Activated T-cell treated with anti-CD3 and anti-CD28 coated beads, Interleukin-2, amount 50 U/mL, for 72 hours (primary cell): ENCODE data around the gene UBE3C. TPM values are rescaled to one million over a fixed set of nuclear protein-coding genes. Genes with fewer than 3 reads are reported as not detected.
"Not testable (repeated sequence)": the region's sequence is repeated elsewhere in the genome, so short reads cannot be mapped to it uniquely, and the experiment has no call there.

Source experiments
- ATAC-seq, 2 donors: fragments of 150-1000 bp; cut with Tn5 transposase; replicated peaks in 1 of 2; 2 replicates each; pipeline ENCODE4 v1.10.0; 2021; ENCODE audit warnings: moderate library complexity in 2 of 2, mild to moderate bottlenecking in 1 of 2
- DNase-seq, 2 donors: peaks; one replicate each; pipeline ENCODE4 v3.0.0; 2021 to 2022; ENCODE audit warnings: mixed read lengths in 1 of 2
- H3K27ac Mint-ChIP-seq: one replicate; pipeline ENCODE4 v1.8.0; 2022; ENCODE audit warnings: mild to moderate bottlenecking, moderate library complexity, mixed read lengths
- H3K27me3 Mint-ChIP-seq: one replicate; pipeline ENCODE4 v1.8.0; 2022; ENCODE audit warnings: low read depth, mixed read lengths
- H3K36me3 Mint-ChIP-seq, 2 donors: one replicate each; pipeline ENCODE4 v1.8.0; 2022; ENCODE audit warnings: mixed read lengths in 2 of 2, mild to moderate bottlenecking in 1 of 2; ENCODE audit not compliant: insufficient read depth in 2 of 2
- H3K4me1 Mint-ChIP-seq: one replicate; pipeline ENCODE4 v1.8.0; 2022; ENCODE audit warnings: low read depth, mixed read lengths
- H3K4me3 Mint-ChIP-seq, 2 donors: one replicate each; pipeline ENCODE4 v1.8.0; 2022; ENCODE audit warnings: mild to moderate bottlenecking in 2 of 2, mixed read lengths in 2 of 2, moderate library complexity in 2 of 2
- H3K9me3 Mint-ChIP-seq, 2 donors: one replicate each; pipeline ENCODE4 v1.8.0; 2022; ENCODE audit warnings: mixed read lengths in 2 of 2
- total RNA-seq, 2 donors: library from RNA; stranded (reverse); gene quantifications; one replicate each; pipeline ENCODE4 v1.2.3, GENCODE V29; 2022

Gene UBE3C
- total RNA-seq, 2 donors from 2014 or later = 39.6 to 42.6 TPM

- H3K9me3 Mint-ChIP-seq = peaks cover 0 to 4% of the 10 kb centered on the region in 2 donors
- DNase-seq = no peak
- H3K36me3 Mint-ChIP-seq = peaks cover 2 to 4% of the 10 kb centered on the region in 2 donors
- no peak overlapping the region for H3K27ac Mint-ChIP-seq
- no peak for ATAC-seq
- no peak overlapping the region for H3K4me3 Mint-ChIP-seq
- H3K27me3 Mint-ChIP-seq = peaks cover 2% of the 10 kb centered on the region
- H3K4me1 Mint-ChIP-seq = no peaks in the 10 kb centered on the region
Measured at GRCh38 chr7:157120181-157120580, 18.5 kb upstream of the UBE3C start.

GRCh38 chr7:157121184-157121715, 17.5 kb upstream of the UBE3C start:
- no peak for DNase-seq
- H3K4me1 Mint-ChIP-seq = no peaks in the 10 kb centered on the region

GRCh38 chr7:157122800-157123495, 15.8 kb upstream of the UBE3C start:
- Mint-ChIP-seq H3K27ac (no peak overlapping the region), H3K27me3 (no peaks in the 10 kb centered on the region), H3K4me1 (no peaks in the 10 kb centered on the region), H3K36me3 (no peaks in the 10 kb centered on the region), H3K9me3 (peaks cover 0 to 1% of the 10 kb centered on the region in 2 donors), H3K4me3 (no peak overlapping the region)
- no peak for ATAC-seq
- DNase-seq = no peak

More at GRCh38 chr7:157121184-157121715, 17.5 kb upstream of the UBE3C start:
- no peak for ATAC-seq
- Mint-ChIP-seq H3K27me3 (no peaks in the 10 kb centered on the region), H3K9me3 (peaks cover 0 to 4% of the 10 kb centered on the region in 2 donors), H3K36me3 (peaks cover 2 to 3% of the 10 kb centered on the region in 2 donors), H3K4me3 (no peak overlapping the region), H3K27ac (no peak overlapping the region)

- H3K4me1 Mint-ChIP-seq = no peaks in the 10 kb centered on the region
- no peak overlapping the region for H3K27ac Mint-ChIP-seq
- no peak overlapping the region for H3K4me3 Mint-ChIP-seq
- no peaks in the 10 kb centered on the region for H3K36me3 Mint-ChIP-seq
- no peaks in the 10 kb centered on the region for H3K9me3 Mint-ChIP-seq
- DNase-seq = no peak
- no peak for ATAC-seq
- peaks cover 7% of the 10 kb centered on the region for H3K27me3 Mint-ChIP-seq
Measured at GRCh38 chr7:157124690-157125089, 14.0 kb upstream of the UBE3C start.

GRCh38 chr7:157125376-157126223, 13.1 kb upstream of the UBE3C start:
- no peak overlapping the region for H3K27ac Mint-ChIP-seq
- DNase-seq = no peak
- H3K36me3 Mint-ChIP-seq = no peaks in the 10 kb centered on the region
- no peak for ATAC-seq
- H3K9me3 Mint-ChIP-seq = no peaks in the 10 kb centered on the region
- no peak overlapping the region for H3K4me3 Mint-ChIP-seq
- H3K27me3 Mint-ChIP-seq = peaks cover 7% of the 10 kb centered on the region
- H3K4me1 Mint-ChIP-seq = no peaks in the 10 kb centered on the region

GRCh38 chr7:157126921-157127320, 11.8 kb upstream of the UBE3C start:
- Mint-ChIP-seq H3K9me3 (no peaks in the 10 kb centered on the region), H3K27ac (no peak overlapping the region), H3K4me3 (no peak overlapping the region), H3K36me3 (no peaks in the 10 kb centered on the region), H3K27me3 (peaks cover 7% of the 10 kb centered on the region), H3K4me1 (no peaks in the 10 kb centered on the region)
- ATAC-seq = no peak
- DNase-seq = no peak

- ATAC-seq (no peak), DNase-seq (no peak)
- Mint-ChIP-seq H3K4me1 (no peaks in the 10 kb centered on the region), H3K27ac (no peak overlapping the region), H3K36me3 (no peaks in the 10 kb centered on the region), H3K4me3 (no peak overlapping the region), H3K27me3 (peaks cover 7% of the 10 kb centered on the region), H3K9me3 (no peaks in the 10 kb centered on the region)
Measured at GRCh38 chr7:157129200-157129599, 9.5 kb upstream of the UBE3C start.

- Mint-ChIP-seq H3K4me3 (no peak overlapping the region), H3K36me3 (no peaks in the 10 kb centered on the region), H3K9me3 (no peaks in the 10 kb centered on the region), H3K27ac (no peak overlapping the region), H3K27me3 (peaks cover 7% of the 10 kb centered on the region), H3K4me1 (no peaks in the 10 kb centered on the region)
- ATAC-seq = no peak
- no peak for DNase-seq
Measured at GRCh38 chr7:157129907-157130460, 8.7 kb upstream of the UBE3C start.

GRCh38 chr7:157130849-157131248, 7.9 kb upstream of the UBE3C start:
- H3K4me3 Mint-ChIP-seq, H3K4me1 Mint-ChIP-seq, H3K36me3 Mint-ChIP-seq, DNase-seq, H3K9me3 Mint-ChIP-seq, ATAC-seq, H3K27me3 Mint-ChIP-seq, H3K27ac Mint-ChIP-seq: not testable (repeated sequence)

- Mint-ChIP-seq H3K9me3 (no peaks in the 10 kb centered on the region), H3K27ac (no peak overlapping the region), H3K4me3 (no peak overlapping the region), H3K27me3 (peaks cover 7% of the 10 kb centered on the region), H3K36me3 (no peaks in the 10 kb centered on the region), H3K4me1 (peaks cover 7% of the 10 kb centered on the region)
- ATAC-seq (no peak), DNase-seq (no peak)
Measured at GRCh38 chr7:157132796-157133195, 5.9 kb upstream of the UBE3C start.

GRCh38 chr7:157133304-157133703, 5.4 kb upstream of the UBE3C start:
- no peaks in the 10 kb centered on the region for H3K36me3 Mint-ChIP-seq
- ATAC-seq (no peak), DNase-seq (no peak)
- no peaks in the 10 kb centered on the region for H3K9me3 Mint-ChIP-seq
- H3K4me3 Mint-ChIP-seq = no peak overlapping the region
- H3K27ac Mint-ChIP-seq = no peak overlapping the region
- H3K4me1 Mint-ChIP-seq = peaks cover 7% of the 10 kb centered on the region
- H3K27me3 Mint-ChIP-seq = peaks cover 7% of the 10 kb centered on the region

GRCh38 chr7:157136372-157136771, 2.4 kb upstream of the UBE3C start:
- Mint-ChIP-seq H3K4me1 (peaks cover 22% of the 10 kb centered on the region), H3K27ac (no peak overlapping the region), H3K36me3 (peaks cover 3 to 6% of the 10 kb centered on the region in 2 donors), H3K27me3 (no peaks in the 10 kb centered on the region), H3K9me3 (no peaks in the 10 kb centered on the region), H3K4me3 (peak overlapping the region in 1 of 2 donors; percentile 56)
- ATAC-seq = no peak
- no peak for DNase-seq

- peak overlapping the region; percentile 83 to 84 for H3K4me3 Mint-ChIP-seq
- H3K27ac Mint-ChIP-seq = peak overlapping the region; percentile 76
- no peaks in the 10 kb centered on the region for H3K27me3 Mint-ChIP-seq
- H3K4me1 Mint-ChIP-seq = peaks cover 39% of the 10 kb centered on the region
- ATAC-seq = no peak
- no peak for DNase-seq
- H3K36me3 Mint-ChIP-seq = peaks cover 6 to 12% of the 10 kb centered on the region in 2 donors
- H3K9me3 Mint-ChIP-seq = no peaks in the 10 kb centered on the region
Measured at GRCh38 chr7:157138101-157138423, 664 bp upstream of the UBE3C start.
